OCI-LY7 (cell line): ENCODE data around the gene TMEM219. TPM values are rescaled to one million over a fixed set of nuclear protein-coding genes. Genes with fewer than 3 reads are reported as not detected.

Experiments used
- BruUV-seq: library from RNA; stranded (reverse); fragments of 400-500 nt; replicated peaks from 2 replicates; lab custom pipeline; 2021; lab: Mats Ljungman, UMichigan
- CTCF ChIA-PET: fragments of 300-600 bp; sonication (Branson Sonifier 250); formaldehyde crosslinking; loops from one replicate; lab custom pipeline; 2022; ENCODE audit warnings: antibody characterized with exemption; ENCODE audit not compliant: unreplicated experiment; lab: Charles Lee
- POLR2A ChIA-PET: fragments of 300-600 bp; sonication (Branson Sonifier 250); formaldehyde crosslinking; loops from one replicate; lab custom pipeline; 2022; ENCODE audit warnings: antibody characterized with exemption; lab: Charles Lee
- DNase-seq: peaks from one replicate; pipeline ENCODE4 v3.0.0-alpha.2; 2015; ENCODE audit warnings: low spot score
- H2AFZ ChIP-seq: fragments of 200-600 bp; sonication (generic), shearing (Covaris generic); 2 replicates; pipeline ENCODE4 v1.6.1; 2014; ENCODE audit warnings: mild to moderate bottlenecking, antibody characterized with exemption, low read length, moderate library complexity
- H3K27ac ChIP-seq: fragments of 200-600 bp; sonication (generic); 2 replicates; pipeline ENCODE4 v1.5.1; 2014; ENCODE audit warnings: mixed run types, low read depth, mild to moderate bottlenecking, moderate library complexity, low read length, inconsistent platforms; ENCODE audit not compliant: poor library complexity, severe bottlenecking
- H3K36me3 ChIP-seq: fragments of 200-600 bp; sonication (generic); 2 replicates; pipeline ENCODE4 v1.6.1; 2014; ENCODE audit warnings: mild to moderate bottlenecking, antibody characterized with exemption, low read length, moderate library complexity, mixed read lengths; ENCODE audit not compliant: insufficient read depth
- H3K4me1 ChIP-seq: fragments of 200-600 bp; sonication (generic); 2 replicates; pipeline ENCODE4 v1.5.1; 2014; ENCODE audit warnings: mild to moderate bottlenecking, low read length; ENCODE audit not compliant: insufficient read depth, poor library complexity, severe bottlenecking
- H3K4me2 ChIP-seq: fragments of 200-600 bp; sonication (generic); 2 replicates; pipeline ENCODE4 v1.6.1; 2014; ENCODE audit warnings: mild to moderate bottlenecking, low read length
- H3K4me3 ChIP-seq: fragments of 200-600 bp; sonication (generic); 2 replicates; pipeline ENCODE4 v1.5.1; 2014; ENCODE audit warnings: mild to moderate bottlenecking, low read depth, low read length; ENCODE audit not compliant: poor library complexity, severe bottlenecking
- H3K79me2 ChIP-seq: fragments of 200-600 bp; sonication (generic); 2 replicates; pipeline ENCODE4 v1.6.1; 2016; ENCODE audit warnings: low read depth, mild to moderate bottlenecking, low read length, moderate library complexity, mixed read lengths; ENCODE audit not compliant: insufficient read depth
- H3K9me2 ChIP-seq: fragments of 200-600 bp; sonication (generic); 2 replicates; pipeline ENCODE4 v1.6.1; 2016; ENCODE audit warnings: mild to moderate bottlenecking, low read length, mixed read lengths; ENCODE audit not compliant: insufficient read depth
- H3K9me3 ChIP-seq: fragments of 200-600 bp; sonication (generic); 2 replicates; pipeline ENCODE4 v1.6.1; 2014; ENCODE audit warnings: mild to moderate bottlenecking, mixed run types, low read length, mixed read lengths
- H4K20me1 ChIP-seq: fragments of 200-600 bp; sonication (generic); 2 replicates; pipeline ENCODE4 v1.6.1; 2014; ENCODE audit warnings: mild to moderate bottlenecking, antibody characterized with exemption, low read length, moderate library complexity, mixed read lengths; ENCODE audit not compliant: insufficient read depth
- EZH2phosphoT487 ChIP-seq: fragments of 200-600 bp; sonication (generic); IDR thresholded peaks from 2 replicates; pipeline ENCODE4 v1.6.1; 2018; ENCODE audit warnings: low read depth, borderline replicate concordance, mild to moderate bottlenecking, mixed run types, antibody characterized with exemption, low read length, moderate library complexity, mixed read lengths
- intact Hi-C: fragments of 100-400 bp; cut with micrococcal nuclease; formaldehyde crosslinking; loops from one replicate; pipeline ENCODE4 v1.10.0; 2022; ENCODE audit not compliant: unreplicated experiment
- total RNA-seq, 2 experiments: library from RNA; depleted of rRNA in 1 of 2; stranded (reverse); fragments of >200 nt in 1 of 2; shearing (Covaris generic) in 1 of 2; gene quantifications; 2 replicates each; pipeline ENCODE4 v1.2.3, GENCODE V29; 2014 to 2022
- TF ChIP-seq, protein P1 (sequence below): fragments of 200-600 bp; sonication (generic); conservative IDR thresholded peaks from 2 replicates; pipeline ENCODE4 v1.5.1; 2014; ENCODE audit warnings: mild to moderate bottlenecking, antibody characterized with exemption, low read length, moderate library complexity, mixed read lengths

TMEM219 gene
- total RNA-seq, 2 experiments from 2014 or later: 82.9 to 94.1 TPM

DNA sequence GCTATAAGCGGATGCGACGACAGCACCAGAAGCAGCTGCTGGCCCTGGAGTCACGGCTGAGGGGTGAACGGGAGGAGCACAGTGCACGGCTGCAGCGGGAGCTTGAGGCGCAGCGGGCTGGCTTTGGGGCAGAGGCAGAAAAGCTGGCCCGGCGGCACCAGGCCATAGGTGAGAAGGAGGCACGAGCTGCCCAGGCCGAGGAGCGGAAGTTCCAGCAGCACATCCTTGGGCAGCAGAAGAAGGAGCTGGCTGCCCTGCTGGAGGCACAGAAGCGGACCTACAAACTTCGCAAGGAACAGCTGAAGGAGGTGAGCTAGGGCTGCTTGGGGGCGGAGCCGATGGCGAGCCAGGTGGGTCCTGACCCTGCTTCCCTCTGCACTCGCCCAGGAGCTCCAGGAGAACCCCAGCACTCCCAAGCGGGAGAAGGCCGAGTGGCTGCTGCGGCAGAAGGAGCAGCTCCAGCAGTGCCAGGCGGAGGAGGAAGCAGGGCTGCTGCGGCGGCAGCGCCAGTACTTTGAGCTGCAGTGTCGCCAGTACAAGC, 23.5 kb downstream of the TMEM219 start:
- Histone ChIP-seq H3K4me2 (no peak overlapping the region), H3K36me3 (peaks cover 98% of the 10 kb centered on the region), H4K20me1 (no peaks in the 10 kb centered on the region), H3K9me2 (no peaks in the 10 kb centered on the region), H2AFZ (no peak overlapping the region), H3K4me1 (no peaks in the 10 kb centered on the region), H3K9me3 (no peaks in the 10 kb centered on the region), H3K4me3 (no peak overlapping the region), H3K27ac (no peak overlapping the region), H3K79me2 (no peaks in the 10 kb centered on the region)
- no peak for DNase-seq
- intact Hi-C loops: no loop called here
- POLR2A ChIA-PET: interaction anchor here (1.3 kb wide), 1 partner anchor 10 kb away, joined by 4 read pairs; no protein-coding TSS in a partner anchor
- CTCF ChIA-PET: no interaction called here
- TF ChIP-seq EZH2phosphoT487: no peak
- TF ChIP-seq, protein P1, sequence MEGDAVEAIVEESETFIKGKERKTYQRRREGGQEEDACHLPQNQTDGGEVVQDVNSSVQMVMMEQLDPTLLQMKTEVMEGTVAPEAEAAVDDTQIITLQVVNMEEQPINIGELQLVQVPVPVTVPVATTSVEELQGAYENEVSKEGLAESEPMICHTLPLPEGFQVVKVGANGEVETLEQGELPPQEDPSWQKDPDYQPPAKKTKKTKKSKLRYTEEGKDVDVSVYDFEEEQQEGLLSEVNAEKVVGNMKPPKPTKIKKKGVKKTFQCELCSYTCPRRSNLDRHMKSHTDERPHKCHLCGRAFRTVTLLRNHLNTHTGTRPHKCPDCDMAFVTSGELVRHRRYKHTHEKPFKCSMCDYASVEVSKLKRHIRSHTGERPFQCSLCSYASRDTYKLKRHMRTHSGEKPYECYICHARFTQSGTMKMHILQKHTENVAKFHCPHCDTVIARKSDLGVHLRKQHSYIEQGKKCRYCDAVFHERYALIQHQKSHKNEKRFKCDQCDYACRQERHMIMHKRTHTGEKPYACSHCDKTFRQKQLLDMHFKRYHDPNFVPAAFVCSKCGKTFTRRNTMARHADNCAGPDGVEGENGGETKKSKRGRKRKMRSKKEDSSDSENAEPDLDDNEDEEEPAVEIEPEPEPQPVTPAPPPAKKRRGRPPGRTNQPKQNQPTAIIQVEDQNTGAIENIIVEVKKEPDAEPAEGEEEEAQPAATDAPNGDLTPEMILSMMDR: no peak
- BruUV-seq: no TSS peak

DNA sequence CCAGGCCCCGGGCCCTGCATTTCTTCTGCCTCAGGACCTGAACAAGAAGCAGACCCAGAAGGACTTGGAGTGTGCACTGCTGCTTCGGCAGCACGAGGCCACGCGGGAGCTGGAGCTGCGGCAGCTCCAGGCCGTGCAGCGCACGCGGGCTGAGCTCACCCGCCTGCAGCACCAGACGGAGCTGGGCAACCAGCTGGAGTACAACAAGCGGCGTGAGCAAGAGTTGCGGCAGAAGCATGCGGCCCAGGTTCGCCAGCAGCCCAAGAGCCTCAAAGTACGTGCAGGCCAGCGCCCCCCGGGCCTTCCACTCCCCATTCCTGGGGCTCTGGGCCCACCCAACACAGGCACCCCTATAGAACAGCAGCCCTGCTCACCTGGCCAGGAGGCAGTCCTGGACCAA, 24.4 kb downstream of the TMEM219 start:
- peaks cover 97% of the 10 kb centered on the region for H3K36me3 ChIP-seq
- no peaks in the 10 kb centered on the region for H4K20me1 ChIP-seq
- no peaks in the 10 kb centered on the region for H3K4me1 ChIP-seq
- no peak overlapping the region for H3K27ac ChIP-seq
- ChIA-PET POLR2A (interaction anchor here (1.3 kb wide), 1 partner anchor 11 kb away, joined by 4 read pairs; no protein-coding TSS in a partner anchor), CTCF (no interaction called here)
- no TSS peak for BruUV-seq
- intact Hi-C loops: no loop called here
- H3K79me2 ChIP-seq: no peaks in the 10 kb centered on the region
- no peak for TF ChIP-seq EZH2phosphoT487
- TF ChIP-seq, protein P1: no peak
- no peak for DNase-seq
- no peaks in the 10 kb centered on the region for H3K9me3 ChIP-seq
- no peak overlapping the region for H3K4me3 ChIP-seq
- H3K4me2 ChIP-seq: no peak overlapping the region
- no peaks in the 10 kb centered on the region for H3K9me2 ChIP-seq
- H2AFZ ChIP-seq: no peak overlapping the region

DNA sequence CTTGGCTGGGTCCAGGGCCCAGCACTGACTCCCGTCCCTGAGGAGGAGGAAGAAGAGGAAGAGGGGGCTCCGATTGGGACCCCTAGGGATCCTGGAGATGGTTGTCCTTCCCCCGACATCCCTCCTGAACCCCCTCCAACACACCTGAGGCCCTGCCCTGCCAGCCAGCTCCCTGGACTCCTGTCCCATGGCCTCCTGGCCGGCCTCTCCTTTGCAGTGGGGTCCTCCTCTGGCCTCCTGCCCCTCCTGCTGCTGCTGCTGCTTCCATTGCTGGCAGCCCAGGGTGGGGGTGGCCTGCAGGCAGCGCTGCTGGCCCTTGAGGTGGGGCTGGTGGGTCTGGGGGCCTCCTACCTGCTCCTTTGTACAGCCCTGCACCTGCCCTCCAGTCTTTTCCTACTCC, 25.1 kb downstream of the TMEM219 start:
- intact Hi-C loops: no loop called here
- Histone ChIP-seq H3K9me2 (no peaks in the 10 kb centered on the region), H3K36me3 (peaks cover 97% of the 10 kb centered on the region), H3K79me2 (no peaks in the 10 kb centered on the region), H3K4me3 (no peak overlapping the region), H4K20me1 (no peaks in the 10 kb centered on the region), H3K4me2 (no peak overlapping the region), H3K4me1 (no peaks in the 10 kb centered on the region), H3K27ac (no peak overlapping the region), H2AFZ (no peak overlapping the region), H3K9me3 (no peaks in the 10 kb centered on the region)
- ChIA-PET POLR2A (no interaction called here), CTCF (no interaction called here)
- no TSS peak for BruUV-seq
- DNase-seq: no peak
- TF ChIP-seq EZH2phosphoT487: no peak
- TF ChIP-seq, protein P1: no peak
